ENCODE results near the gene ZGRF1.
A peak's percentile ranks its signal among the peaks of the same experiment; 100 is the strongest.

DNA sequence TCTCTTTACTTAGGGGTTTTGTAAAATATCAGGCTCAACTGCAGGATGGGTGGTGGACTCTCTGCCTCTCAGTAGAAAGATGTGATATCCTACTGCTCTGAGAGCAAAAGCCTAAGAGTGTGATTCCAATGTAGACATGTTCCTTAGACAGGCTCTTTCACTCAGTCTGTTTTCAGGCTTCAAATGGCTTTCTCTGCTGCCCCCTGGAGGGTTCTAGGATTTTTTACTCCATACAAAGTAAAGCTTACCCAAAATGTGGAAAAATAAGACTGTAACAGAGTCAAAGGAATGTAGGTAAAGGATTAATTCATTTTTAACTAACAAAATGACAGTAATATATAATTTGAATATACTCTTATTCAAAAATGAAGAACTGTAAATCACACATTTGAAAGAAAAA lies 32.1 kb downstream of the ZGRF1 start:
- TF ChIP-seq, protein P1, sequence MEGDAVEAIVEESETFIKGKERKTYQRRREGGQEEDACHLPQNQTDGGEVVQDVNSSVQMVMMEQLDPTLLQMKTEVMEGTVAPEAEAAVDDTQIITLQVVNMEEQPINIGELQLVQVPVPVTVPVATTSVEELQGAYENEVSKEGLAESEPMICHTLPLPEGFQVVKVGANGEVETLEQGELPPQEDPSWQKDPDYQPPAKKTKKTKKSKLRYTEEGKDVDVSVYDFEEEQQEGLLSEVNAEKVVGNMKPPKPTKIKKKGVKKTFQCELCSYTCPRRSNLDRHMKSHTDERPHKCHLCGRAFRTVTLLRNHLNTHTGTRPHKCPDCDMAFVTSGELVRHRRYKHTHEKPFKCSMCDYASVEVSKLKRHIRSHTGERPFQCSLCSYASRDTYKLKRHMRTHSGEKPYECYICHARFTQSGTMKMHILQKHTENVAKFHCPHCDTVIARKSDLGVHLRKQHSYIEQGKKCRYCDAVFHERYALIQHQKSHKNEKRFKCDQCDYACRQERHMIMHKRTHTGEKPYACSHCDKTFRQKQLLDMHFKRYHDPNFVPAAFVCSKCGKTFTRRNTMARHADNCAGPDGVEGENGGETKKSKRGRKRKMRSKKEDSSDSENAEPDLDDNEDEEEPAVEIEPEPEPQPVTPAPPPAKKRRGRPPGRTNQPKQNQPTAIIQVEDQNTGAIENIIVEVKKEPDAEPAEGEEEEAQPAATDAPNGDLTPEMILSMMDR (IDR thresholded peaks at IDR 0.05): peak; percentile 61
- TF ChIP-seq EHF (CRISPR knock-in tag; IDR thresholded peaks at IDR 0.05) (no peak), CEBPB (IDR thresholded peaks at IDR 0.05) (no peak), ZNF302 (CRISPR knock-in tag; IDR thresholded peaks at IDR 0.05) (no peak)

Measured in A549 (cell line).